Neural progenitor cell (in vitro differentiated cells): ENCODE data around the gene ASB8. TPM values are rescaled to one million over a fixed set of nuclear protein-coding genes. Genes with fewer than 3 reads are reported as not detected.
A peak's percentile ranks its signal among the peaks of the same experiment; 100 is the strongest.

Experiments used
- DNase-seq: peaks from one replicate; pipeline ENCODE4 v3.0.0-alpha.2; 2016; ENCODE audit warnings: low spot score
- H2AFZ ChIP-seq: fragments of 200-600 bp; sonication (generic); replicated peaks from 2 replicates; pipeline ENCODE4 v1.6.1; 2016; ENCODE audit warnings: antibody characterized with exemption
- H3F3A ChIP-seq: fragments of 200-600 bp; sonication (generic); 2 replicates; pipeline ENCODE4 v1.6.1; 2016; ENCODE audit warnings: antibody characterized with exemption, low read depth
- H3K27ac ChIP-seq: fragments of 200-600 bp; sonication (generic); 2 replicates; pipeline ENCODE4 v1.5.1; 2016; ENCODE audit warnings: mild to moderate bottlenecking
- H3K27me3 ChIP-seq: fragments of 200-600 bp; sonication (generic); 2 replicates; pipeline ENCODE4 v1.6.1; 2016; ENCODE audit warnings: mild to moderate bottlenecking, moderate library complexity
- H3K36me3 ChIP-seq: fragments of 200-600 bp; sonication (generic); 2 replicates; pipeline ENCODE4 v1.5.1; 2016
- H3K4me1 ChIP-seq: fragments of 200-600 bp; sonication (generic); 2 replicates; pipeline ENCODE4 v1.6.1; 2016; ENCODE audit warnings: mixed run types
- H3K4me2 ChIP-seq: fragments of 200-600 bp; sonication (generic); 2 replicates; pipeline ENCODE4 v1.6.1; 2016
- H3K4me3 ChIP-seq: fragments of 200-600 bp; sonication (generic); 2 replicates; pipeline ENCODE4 v1.5.1; 2016
- H3K79me2 ChIP-seq: fragments of 200-600 bp; sonication (generic); 2 replicates; pipeline ENCODE4 v1.6.1; 2016; ENCODE audit warnings: low read depth
- H3K9ac ChIP-seq: fragments of 200-600 bp; sonication (generic); 2 replicates; pipeline ENCODE4 v1.6.1; 2016
- H3K9me3 ChIP-seq: fragments of 200-600 bp; sonication (generic); 2 replicates; pipeline ENCODE4 v1.5.1; 2016; ENCODE audit warnings: low read depth
- H4K20me1 ChIP-seq: fragments of 200-600 bp; sonication (generic); 2 replicates; pipeline ENCODE4 v1.6.1; 2016; ENCODE audit warnings: low read depth
- H3K27ac Mint-ChIP-seq: 3 replicates; pipeline ENCODE4 v1.8.0; 2021; ENCODE audit warnings: mixed read lengths
- H3K27me3 Mint-ChIP-seq: 2 replicates; pipeline ENCODE4 v1.8.0; 2022; ENCODE audit warnings: low read depth, mild to moderate bottlenecking, inconsistent platforms, moderate library complexity, mixed read lengths; ENCODE audit not compliant: insufficient read depth
- H3K36me3 Mint-ChIP-seq: 3 replicates; pipeline ENCODE4 v1.8.0; 2021; ENCODE audit warnings: mixed read lengths
- H3K4me1 Mint-ChIP-seq: 3 replicates; pipeline ENCODE4 v1.8.0; 2021; ENCODE audit warnings: mixed read lengths
- H3K4me3 Mint-ChIP-seq: 3 replicates; pipeline ENCODE4 v1.8.0; 2021; ENCODE audit warnings: mild to moderate bottlenecking, moderate library complexity, mixed read lengths
- H3K9me3 Mint-ChIP-seq: 3 replicates; pipeline ENCODE4 v1.8.0; 2020; ENCODE audit warnings: mixed read lengths
- CTCF ChIP-seq: fragments of 200-600 bp; sonication (generic); IDR thresholded peaks from 2 replicates; pipeline ENCODE4 v1.5.1; 2017; ENCODE audit warnings: antibody characterized with exemption, mild to moderate bottlenecking
- EZH2 ChIP-seq: fragments of 200-600 bp; sonication (generic); IDR thresholded peaks from 2 replicates; pipeline ENCODE4 v1.6.1; 2017; ENCODE audit warnings: antibody characterized with exemption, mild to moderate bottlenecking, moderate library complexity
- EZH2phosphoT487 ChIP-seq: fragments of 200-600 bp; sonication (generic); IDR thresholded peaks from 2 replicates; pipeline ENCODE4 v1.6.1; 2017; ENCODE audit warnings: antibody characterized with exemption
- total RNA-seq: library from RNA; depleted of rRNA; stranded (reverse); fragments of >200 nt; gene quantifications from 2 replicates; pipeline ENCODE4 v1.2.3, GENCODE V29; 2015; ENCODE audit warnings: low replicate concordance

The ASB8 gene
- total RNA-seq, 1 donor from 2014 or later, result 4.2 TPM

DNA sequence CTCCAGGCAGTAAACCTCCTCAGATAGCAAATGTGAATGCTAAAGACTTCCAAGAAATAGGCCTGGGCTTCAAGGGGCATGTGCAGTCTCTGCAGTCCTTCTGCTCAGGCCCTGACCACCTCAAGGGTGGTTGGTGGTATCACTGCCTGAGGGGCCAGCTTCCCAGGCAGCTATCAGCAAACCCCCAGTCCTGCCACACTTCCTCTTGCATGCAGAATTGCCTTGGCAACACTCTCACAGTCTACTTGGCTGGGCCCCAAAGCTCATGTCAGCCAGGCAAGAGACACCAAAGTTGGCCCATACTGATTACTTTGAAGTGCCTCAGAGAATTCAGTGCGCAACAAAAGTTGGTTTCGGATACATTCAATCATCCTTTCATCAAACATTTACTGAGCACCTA, 3.5 kb upstream of the ASB8 start:
- H3K36me3 ChIP-seq, result no peaks in the 10 kb centered on the region
- no peaks in the 10 kb centered on the region for H3K27me3 ChIP-seq
- peaks cover 14% of the 10 kb centered on the region for H3F3A ChIP-seq
- Mint-ChIP-seq H3K36me3 (no peaks in the 10 kb centered on the region), H3K4me3 (no peak overlapping the region), H3K4me1 (peaks cover 17% of the 10 kb centered on the region), H3K9me3 (no peaks in the 10 kb centered on the region), H3K27me3 (peaks cover 4% of the 10 kb centered on the region), H3K27ac (no peak overlapping the region)
- no peak overlapping the region for H2AFZ ChIP-seq
- H3K9me3 ChIP-seq, result no peaks in the 10 kb centered on the region
- H3K4me1 ChIP-seq, result peaks cover 5% of the 10 kb centered on the region
- TF ChIP-seq CTCF, result no peak
- TF ChIP-seq EZH2, result no peak
- TF ChIP-seq EZH2phosphoT487, result no peak
- no peaks in the 10 kb centered on the region for H3K79me2 ChIP-seq
- no peak overlapping the region for H3K9ac ChIP-seq
- H3K4me2 ChIP-seq, result no peak overlapping the region
- H3K27ac ChIP-seq, result no peak overlapping the region
- no peak overlapping the region for H3K4me3 ChIP-seq
- no peaks in the 10 kb centered on the region for H4K20me1 ChIP-seq
- no peak for DNase-seq

- H3K36me3 ChIP-seq, result no peaks in the 10 kb centered on the region
- no peaks in the 10 kb centered on the region for H3K36me3 Mint-ChIP-seq
- H3K9me3 Mint-ChIP-seq, result no peaks in the 10 kb centered on the region
- no peaks in the 10 kb centered on the region for H3K79me2 ChIP-seq
- no peak overlapping the region for H3K27ac Mint-ChIP-seq
- no peak overlapping the region for H3K4me2 ChIP-seq
- DNase-seq, result no peak
- H3K27me3 Mint-ChIP-seq, result peaks cover 6% of the 10 kb centered on the region
- H3K9ac ChIP-seq, result no peak overlapping the region
- H3K4me1 ChIP-seq, result peaks cover 5% of the 10 kb centered on the region
- H3K4me3 Mint-ChIP-seq, result no peak overlapping the region
- H3K27ac ChIP-seq, result no peak overlapping the region
- no peak for TF ChIP-seq EZH2
- no peak for TF ChIP-seq CTCF
- no peak for TF ChIP-seq EZH2phosphoT487
- H3K9me3 ChIP-seq, result no peaks in the 10 kb centered on the region
- H4K20me1 ChIP-seq, result no peaks in the 10 kb centered on the region
- H3K4me3 ChIP-seq, result no peak overlapping the region
- no peaks in the 10 kb centered on the region for H3K27me3 ChIP-seq
- H3K4me1 Mint-ChIP-seq, result peaks cover 17% of the 10 kb centered on the region
- no peak overlapping the region for H2AFZ ChIP-seq
- H3F3A ChIP-seq, result peaks cover 14% of the 10 kb centered on the region
Measured at GRCh38 chr12:48160046-48160445, 2.7 kb upstream of the ASB8 start.

DNA sequence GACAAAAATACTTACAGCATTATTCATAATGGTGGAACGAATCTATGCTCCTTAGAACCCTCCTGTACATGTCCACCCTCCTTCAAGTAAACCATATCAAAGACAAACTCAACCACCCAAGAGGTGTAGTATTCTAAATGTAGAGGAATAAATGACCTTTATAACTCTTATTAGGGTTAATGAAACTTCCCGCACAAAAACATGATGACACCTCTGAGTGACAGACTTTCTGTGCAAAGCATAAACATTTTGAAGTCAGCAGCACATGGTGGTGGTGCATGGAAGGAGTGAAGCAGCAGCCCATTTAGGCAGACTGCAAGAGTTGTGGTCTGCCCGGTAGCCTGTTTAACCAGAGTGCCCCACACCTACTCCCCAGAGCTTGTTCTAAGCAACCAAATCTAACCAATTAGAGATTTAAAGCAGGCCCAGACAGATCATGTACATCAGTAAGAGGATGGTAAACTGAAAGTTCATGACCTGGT, 615 bp upstream of the ASB8 start:
- peaks cover 17% of the 10 kb centered on the region for H3K4me1 Mint-ChIP-seq

More for the DNA sequence above, 615 bp upstream of the ASB8 start:
- Histone ChIP-seq H3K4me2 (peak overlapping the region; percentile 82), H4K20me1 (no peaks in the 10 kb centered on the region), H3K36me3 (no peaks in the 10 kb centered on the region), H3K9me3 (no peaks in the 10 kb centered on the region), H3K9ac (no peak overlapping the region), H3K4me1 (peaks cover 5% of the 10 kb centered on the region), H3K27ac (no peak overlapping the region), H3F3A (peaks cover 14% of the 10 kb centered on the region), H3K79me2 (no peaks in the 10 kb centered on the region), H3K4me3 (peak overlapping the region; percentile 69), H3K27me3 (no peaks in the 10 kb centered on the region), H2AFZ (peak overlapping the region; percentile 94)
- TF ChIP-seq CTCF (no peak), EZH2 (no peak), EZH2phosphoT487 (no peak)
- Mint-ChIP-seq H3K27ac (peak overlapping the region; percentile 98), H3K36me3 (peaks cover 2% of the 10 kb centered on the region), H3K9me3 (no peaks in the 10 kb centered on the region), H3K4me3 (peak overlapping the region; percentile 95), H3K27me3 (peaks cover 3% of the 10 kb centered on the region)
- no peak for DNase-seq
